HT1080 (cell line): Measurements from ENCODE around the gene TMEM127. TPM values are rescaled to one million over a fixed set of nuclear protein-coding genes. Genes with fewer than 3 reads are reported as not detected.
"Not testable (repeated sequence)": the region's sequence is repeated elsewhere in the genome, so short reads cannot be mapped to it uniquely, and the experiment has no call there.

ENCODE experiments used
- DNase-seq: peaks from one replicate; pipeline ENCODE4 v3.0.0-alpha.2; 2015; ENCODE audit warnings: low read depth
- total RNA-seq: library from RNA; depleted of rRNA; stranded (reverse); fragments of >200 nt; shearing (Covaris generic); gene quantifications from 2 replicates; pipeline ENCODE4 v1.2.3, GENCODE V29; 2014

The TMEM127 gene
- total RNA-seq, 1 experiment from 2014 or later: 24.2 TPM

- DNase-seq: peak; percentile 20
These were observed 995 bp downstream of the TMEM127 start for GRCh38 chr2:96264656-96265348.

- no peak for DNase-seq
These were observed 1.7 kb downstream of the TMEM127 start for GRCh38 chr2:96264086-96264485.

GRCh38 chr2:96262306-96262705 is 3.5 kb downstream of the TMEM127 start:
- DNase-seq: no peak

GRCh38 chr2:96261328-96262003 is 4.3 kb downstream of the TMEM127 start:
- DNase-seq: no peak

- DNase-seq: peak; percentile 94
These were observed 5.2 kb downstream of the TMEM127 start for GRCh38 chr2:96260387-96261260.

- DNase-seq: no peak
These were observed 6.3 kb downstream of the TMEM127 start for GRCh38 chr2:96259497-96259921.

GRCh38 chr2:96258166-96259022 is 7.4 kb downstream of the TMEM127 start:
- DNase-seq: no peak

GRCh38 chr2:96257744-96258143 is 8.1 kb downstream of the TMEM127 start:
- DNase-seq: not testable (repeated sequence)

- no peak for DNase-seq
These were observed 9.1 kb downstream of the TMEM127 start for GRCh38 chr2:96256611-96257113.

- no peak for DNase-seq
These were observed 11.2 kb downstream of the TMEM127 start for GRCh38 chr2:96254571-96254970.

- DNase-seq: no peak
These were observed 12.8 kb downstream of the TMEM127 start for GRCh38 chr2:96253006-96253405.

- no peak for DNase-seq
These were observed 13.3 kb downstream of the TMEM127 start for GRCh38 chr2:96252526-96252925.

- peak; percentile 80 for DNase-seq
These were observed 14.0 kb downstream of the TMEM127 start for GRCh38 chr2:96251721-96252292.

GRCh38 chr2:96250188-96250587 is 15.6 kb downstream of the TMEM127 start:
- no peak for DNase-seq

GRCh38 chr2:96249654-96250053 is 16.1 kb downstream of the TMEM127 start:
- DNase-seq: no peak

GRCh38 chr2:96248624-96249023 is 17.2 kb downstream of the TMEM127 start:
- DNase-seq: no peak

GRCh38 chr2:96247896-96248295 is 17.9 kb downstream of the TMEM127 start:
- no peak for DNase-seq

GRCh38 chr2:96247009-96247408 is 18.8 kb downstream of the TMEM127 start:
- peak; percentile 3 for DNase-seq

GRCh38 chr2:96245609-96246390 is 20.0 kb downstream of the TMEM127 start:
- peak; percentile 63 for DNase-seq

GRCh38 chr2:96243843-96244242 is 22.0 kb downstream of the TMEM127 start:
- DNase-seq: no peak
